ENCODE data around the gene SASH1. TPM values are rescaled to one million over a fixed set of nuclear protein-coding genes. Genes with fewer than 3 reads are reported as not detected.

Gene SASH1
- total RNA-seq, 1 donor from 2014 or later = 10.6 TPM

DNA sequence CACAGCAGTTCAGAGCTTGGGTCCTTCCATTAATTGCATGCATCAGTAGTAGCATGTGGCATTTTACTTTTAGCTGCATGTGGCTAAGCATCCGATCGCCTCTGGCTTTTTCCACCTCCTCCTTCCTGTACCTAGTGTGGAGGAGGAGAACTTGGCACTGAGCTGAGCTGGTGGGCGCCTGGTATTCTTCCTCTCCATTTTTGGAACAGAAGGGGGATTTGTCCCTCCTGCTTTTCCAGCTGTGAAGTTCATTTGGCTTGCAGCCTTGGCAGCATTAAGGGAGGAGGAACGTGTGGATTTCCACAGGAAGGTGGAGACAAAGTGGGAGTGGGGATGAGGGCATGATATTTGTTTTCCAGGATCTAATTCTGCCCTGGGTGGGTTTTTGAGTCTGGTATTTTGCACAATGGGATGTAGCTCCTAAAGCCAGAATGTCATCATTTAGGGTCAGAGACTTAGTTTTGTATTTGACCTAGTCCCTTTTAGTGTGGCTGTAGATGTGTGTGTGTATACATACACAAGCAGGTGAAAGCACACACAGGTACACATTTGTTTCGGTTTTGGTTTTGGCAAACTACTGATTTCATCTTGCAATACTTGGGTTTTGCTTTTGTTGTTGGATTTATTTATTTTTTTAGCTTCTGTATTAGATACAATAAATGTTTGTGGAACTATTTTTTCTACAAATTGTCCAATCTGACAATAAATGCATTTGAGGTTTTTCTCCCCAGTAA lies 90.0 kb downstream of the SASH1 start:
- TF ChIP-seq, protein P1, sequence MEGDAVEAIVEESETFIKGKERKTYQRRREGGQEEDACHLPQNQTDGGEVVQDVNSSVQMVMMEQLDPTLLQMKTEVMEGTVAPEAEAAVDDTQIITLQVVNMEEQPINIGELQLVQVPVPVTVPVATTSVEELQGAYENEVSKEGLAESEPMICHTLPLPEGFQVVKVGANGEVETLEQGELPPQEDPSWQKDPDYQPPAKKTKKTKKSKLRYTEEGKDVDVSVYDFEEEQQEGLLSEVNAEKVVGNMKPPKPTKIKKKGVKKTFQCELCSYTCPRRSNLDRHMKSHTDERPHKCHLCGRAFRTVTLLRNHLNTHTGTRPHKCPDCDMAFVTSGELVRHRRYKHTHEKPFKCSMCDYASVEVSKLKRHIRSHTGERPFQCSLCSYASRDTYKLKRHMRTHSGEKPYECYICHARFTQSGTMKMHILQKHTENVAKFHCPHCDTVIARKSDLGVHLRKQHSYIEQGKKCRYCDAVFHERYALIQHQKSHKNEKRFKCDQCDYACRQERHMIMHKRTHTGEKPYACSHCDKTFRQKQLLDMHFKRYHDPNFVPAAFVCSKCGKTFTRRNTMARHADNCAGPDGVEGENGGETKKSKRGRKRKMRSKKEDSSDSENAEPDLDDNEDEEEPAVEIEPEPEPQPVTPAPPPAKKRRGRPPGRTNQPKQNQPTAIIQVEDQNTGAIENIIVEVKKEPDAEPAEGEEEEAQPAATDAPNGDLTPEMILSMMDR (conservative IDR thresholded peaks at IDR 0.05; ENCODE audit: low read depth, low read length) = no peak
- H3K4me3 ChIP-seq (ENCODE audit: low read depth, low read length) = no peak overlapping the region
- no peak for DNase-seq (ENCODE audit: low read depth)

DNA sequence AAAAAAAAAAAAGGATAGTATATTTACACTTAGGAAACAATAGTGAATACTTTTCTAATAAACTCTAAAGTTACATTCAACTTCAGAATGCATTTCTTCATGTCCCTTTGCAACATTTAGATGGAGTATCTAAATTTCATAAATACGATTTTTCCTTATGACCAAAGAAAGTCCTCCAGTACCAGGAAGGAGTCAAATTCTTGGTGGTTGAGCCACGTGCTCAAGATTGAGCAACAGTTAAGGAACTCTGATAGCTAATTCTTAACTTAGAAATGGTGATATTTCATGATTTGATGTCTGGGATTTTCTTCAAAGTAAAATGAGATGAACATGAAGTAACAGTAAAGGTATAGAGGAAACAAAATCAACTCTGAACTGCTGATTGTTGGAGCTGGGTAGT lies 92.7 kb downstream of the SASH1 start:
- no peak overlapping the region for H3K4me3 ChIP-seq (ENCODE audit: low read depth, low read length)
- TF ChIP-seq, protein P1 (conservative IDR thresholded peaks at IDR 0.05; ENCODE audit: low read depth, low read length) = no peak
- DNase-seq (ENCODE audit: low read depth) = no peak

DNA sequence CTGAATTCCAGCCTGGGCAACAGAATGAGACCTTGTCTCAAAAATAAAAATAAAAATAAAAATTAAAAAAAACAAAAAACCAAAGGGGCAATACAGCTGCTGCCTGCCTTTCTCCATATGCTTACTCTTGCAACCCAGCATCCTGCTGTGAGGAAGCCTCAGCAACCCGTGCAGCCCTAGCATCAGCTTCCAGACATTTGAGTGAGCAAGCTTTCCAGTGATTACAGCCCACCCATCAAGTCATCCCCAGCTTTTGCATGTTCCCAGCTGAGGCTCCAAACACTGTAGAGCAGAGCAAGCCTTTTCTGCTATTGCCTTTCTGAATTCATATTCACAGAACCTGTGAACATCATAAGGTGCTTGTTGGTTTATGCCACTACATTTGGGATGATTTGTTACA lies 93.8 kb downstream of the SASH1 start:
- no peak for DNase-seq (ENCODE audit: low read depth)
- TF ChIP-seq, protein P1 (conservative IDR thresholded peaks at IDR 0.05; ENCODE audit: low read depth, low read length) = no peak
- no peak overlapping the region for H3K4me3 ChIP-seq (ENCODE audit: low read depth, low read length)

DNA sequence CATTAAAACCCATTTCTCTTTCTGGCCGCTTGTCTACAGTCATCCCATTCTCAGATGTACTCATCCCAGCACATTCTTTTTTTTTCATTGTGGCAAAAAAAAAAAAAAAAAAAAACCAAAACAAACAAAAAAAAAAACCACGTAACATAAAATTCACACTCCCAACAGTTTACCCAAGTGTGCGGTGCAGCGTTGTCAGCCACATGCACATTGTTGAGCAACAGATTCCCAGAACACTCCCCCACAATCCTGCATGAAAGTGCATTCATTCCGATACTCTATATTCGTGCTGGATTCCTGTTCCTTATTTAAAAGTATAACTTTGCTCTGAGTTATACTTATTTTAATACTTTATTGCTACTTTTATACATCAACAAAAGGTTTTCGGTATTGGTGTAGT lies 96.0 kb downstream of the SASH1 start:
- DNase-seq (ENCODE audit: low read depth) = no peak
- no peak overlapping the region for H3K4me3 ChIP-seq (ENCODE audit: low read depth, low read length)
- TF ChIP-seq, protein P1 (conservative IDR thresholded peaks at IDR 0.05; ENCODE audit: low read depth, low read length) = no peak

DNA sequence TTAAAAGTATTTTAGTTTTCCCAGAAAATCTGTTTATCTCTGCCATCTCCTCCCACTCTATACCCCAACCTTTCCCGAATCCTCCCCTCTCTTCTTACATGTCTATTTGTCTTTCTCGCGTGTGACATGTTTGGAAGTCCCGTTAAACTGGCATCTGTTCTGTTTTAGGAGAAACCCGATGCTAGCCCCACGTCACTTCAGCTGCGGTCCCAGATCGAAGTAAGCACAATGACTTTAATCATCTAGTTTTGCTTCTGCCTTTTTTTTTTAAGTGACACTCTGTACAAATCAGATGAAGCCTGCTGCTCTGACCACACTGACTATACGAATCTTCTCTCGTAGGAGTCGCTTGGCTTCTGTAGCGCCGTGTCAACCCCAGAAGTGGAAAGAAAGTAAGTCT lies 97.4 kb downstream of the SASH1 start:
- H3K4me3 ChIP-seq (ENCODE audit: low read depth, low read length) = no peak overlapping the region
- TF ChIP-seq, protein P1 (conservative IDR thresholded peaks at IDR 0.05; ENCODE audit: low read depth, low read length) = no peak

DNA sequence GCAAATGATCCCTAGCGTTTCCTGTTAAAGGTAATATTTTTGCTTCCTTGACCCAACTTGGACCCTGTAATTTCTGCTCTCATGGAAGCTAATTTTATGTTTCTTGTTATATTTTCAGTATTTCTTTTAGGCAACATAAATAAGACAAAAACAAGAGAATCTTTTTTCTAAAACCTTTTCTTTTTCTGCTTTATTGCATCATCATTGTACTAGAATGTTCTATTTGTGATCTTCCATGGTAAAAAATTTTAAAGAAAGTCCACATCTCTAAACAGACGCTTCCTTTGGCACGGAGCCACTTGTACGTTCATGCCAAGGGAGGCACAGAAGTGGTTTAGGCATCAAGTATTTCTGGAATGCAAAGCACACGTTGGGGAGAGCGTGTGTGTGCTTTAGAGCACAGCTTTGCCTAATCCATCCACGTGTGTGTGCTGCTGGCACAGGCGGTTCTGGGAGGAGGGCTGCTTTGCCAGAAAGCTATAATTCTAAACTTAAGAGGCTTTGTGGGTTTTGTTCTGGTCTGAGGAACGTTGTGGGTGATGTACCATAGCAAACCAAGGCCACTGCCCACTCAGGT lies 98.3 kb downstream of the SASH1 start:
- TF ChIP-seq, protein P1 (conservative IDR thresholded peaks at IDR 0.05; ENCODE audit: low read depth, low read length) = no peak
- H3K4me3 ChIP-seq (ENCODE audit: low read depth, low read length) = peak overlapping the region; percentile 17
- peak; percentile 85 for DNase-seq (ENCODE audit: low read depth)

More for the DNA sequence above, 97.4 kb downstream of the SASH1 start:
- DNase-seq (ENCODE audit: low read depth) = no peak
